Neural cell (in vitro differentiated cells): Measurements from ENCODE around the gene PLEKHN1.

Experiments used
- EP300 ChIP-seq: fragments of 450-650 bp; conservative IDR thresholded peaks from 2 replicates; pipeline ENCODE4 v1.6.1; 2014; ENCODE audit warnings: antibody characterized with exemption, mild to moderate bottlenecking, moderate library complexity; ENCODE audit not compliant: poor library complexity, severe bottlenecking
- RAD21 ChIP-seq: fragments of 450-650 bp; conservative IDR thresholded peaks from 2 replicates; pipeline ENCODE4 v1.6.1; 2014; ENCODE audit warnings: antibody characterized with exemption, mild to moderate bottlenecking, moderate library complexity
- REST ChIP-seq: IDR thresholded peaks from 2 replicates; pipeline ENCODE4 v1.6.1; 2012; ENCODE audit warnings: borderline replicate concordance
- SMC3 ChIP-seq: fragments of 450-650 bp; conservative IDR thresholded peaks from 2 replicates; pipeline ENCODE4 v1.6.1; 2014; ENCODE audit warnings: antibody characterized with exemption, mild to moderate bottlenecking, moderate library complexity; ENCODE audit not compliant: poor library complexity
- TF ChIP-seq, protein P1 (sequence below): fragments of 450-650 bp; IDR thresholded peaks from 2 replicates; pipeline ENCODE4 v1.5.1; 2014; ENCODE audit warnings: antibody characterized with exemption, mild to moderate bottlenecking, moderate library complexity; ENCODE audit not compliant: poor library complexity, severe bottlenecking

DNA sequence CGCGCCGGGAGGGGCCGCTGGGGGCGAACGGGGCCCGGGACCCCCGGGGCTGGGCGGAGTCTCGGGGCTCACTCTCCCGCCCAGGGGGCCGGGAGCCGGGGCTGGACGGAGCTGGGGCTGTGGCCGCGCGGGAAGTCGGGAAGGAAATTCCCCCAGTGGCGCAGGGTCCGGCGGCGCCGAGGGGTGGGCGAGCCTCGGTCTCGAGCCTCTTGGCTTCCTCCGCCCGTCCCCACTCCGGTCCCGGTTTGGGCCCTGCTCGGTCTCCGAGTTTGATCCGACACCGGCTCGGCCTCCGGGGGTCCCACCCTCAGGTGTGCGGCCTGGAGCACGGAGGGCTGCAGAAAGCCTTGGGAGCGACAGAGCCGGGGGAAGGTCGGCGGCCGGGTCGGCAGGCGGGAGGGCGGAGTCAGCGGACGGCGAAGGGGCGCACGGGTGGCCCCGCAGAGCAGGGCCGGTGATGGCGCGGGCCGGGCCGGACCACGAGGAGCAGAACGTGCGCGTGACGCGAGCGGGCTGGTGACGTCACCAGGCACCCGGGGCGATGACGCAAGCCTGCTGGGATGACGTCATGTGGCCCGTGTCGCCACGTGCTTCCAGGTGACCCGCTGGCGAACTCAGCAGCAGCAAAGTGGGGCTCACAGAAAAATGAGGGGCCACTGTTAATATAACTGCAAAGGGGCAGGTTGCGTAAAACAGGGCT, 34.2 kb downstream of the PLEKHN1 start:
- no peak for TF ChIP-seq SMC3
- peak; percentile 67 for TF ChIP-seq EP300
- TF ChIP-seq RAD21, result no peak
- peak; percentile 71 for TF ChIP-seq REST
- TF ChIP-seq, protein P1, sequence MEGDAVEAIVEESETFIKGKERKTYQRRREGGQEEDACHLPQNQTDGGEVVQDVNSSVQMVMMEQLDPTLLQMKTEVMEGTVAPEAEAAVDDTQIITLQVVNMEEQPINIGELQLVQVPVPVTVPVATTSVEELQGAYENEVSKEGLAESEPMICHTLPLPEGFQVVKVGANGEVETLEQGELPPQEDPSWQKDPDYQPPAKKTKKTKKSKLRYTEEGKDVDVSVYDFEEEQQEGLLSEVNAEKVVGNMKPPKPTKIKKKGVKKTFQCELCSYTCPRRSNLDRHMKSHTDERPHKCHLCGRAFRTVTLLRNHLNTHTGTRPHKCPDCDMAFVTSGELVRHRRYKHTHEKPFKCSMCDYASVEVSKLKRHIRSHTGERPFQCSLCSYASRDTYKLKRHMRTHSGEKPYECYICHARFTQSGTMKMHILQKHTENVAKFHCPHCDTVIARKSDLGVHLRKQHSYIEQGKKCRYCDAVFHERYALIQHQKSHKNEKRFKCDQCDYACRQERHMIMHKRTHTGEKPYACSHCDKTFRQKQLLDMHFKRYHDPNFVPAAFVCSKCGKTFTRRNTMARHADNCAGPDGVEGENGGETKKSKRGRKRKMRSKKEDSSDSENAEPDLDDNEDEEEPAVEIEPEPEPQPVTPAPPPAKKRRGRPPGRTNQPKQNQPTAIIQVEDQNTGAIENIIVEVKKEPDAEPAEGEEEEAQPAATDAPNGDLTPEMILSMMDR, result peak; percentile 19
